Head of caudate nucleus (tissue), 42 donors: Measurements from ENCODE around the gene MKI67.
"Not testable (repeated sequence)": the region's sequence is repeated elsewhere in the genome, so short reads cannot be mapped to it uniquely, and the experiment has no call there.

Source experiments
- DNase-seq, 42 donors: peaks; one replicate each; pipeline versions ENCODE4 v3.0.0 to v3.0.0-alpha.2; 2020 to 2021; ENCODE audit warnings: mixed read lengths in 7 of 42
- intact Hi-C: fragments of 100-400 bp; cut with DNase I; formaldehyde crosslinking; loops from one replicate; pipeline ENCODE4 v1.15.0; 2022

The MKI67 gene

GRCh38 chr10:128095027-128095752, 31.0 kb downstream of the MKI67 start:
- intact Hi-C loops: no loop called here
- DNase-seq: no peak

GRCh38 chr10:128094596-128094995, 31.6 kb downstream of the MKI67 start:
- intact Hi-C loops, DNase-seq: not testable (repeated sequence)

- intact Hi-C loops: no loop called here
These were observed 33.8 kb downstream of the MKI67 start for GRCh38 chr10:128092454-128092853.

GRCh38 chr10:128091636-128092210, 34.5 kb downstream of the MKI67 start:
- intact Hi-C loops: no loop called here
- no peak for DNase-seq

More at GRCh38 chr10:128092454-128092853, 33.8 kb downstream of the MKI67 start:
- DNase-seq: no peak

- no peak for DNase-seq
- intact Hi-C loops: no loop called here
These were observed 38.1 kb downstream of the MKI67 start for GRCh38 chr10:128087884-128088709.

- no peak for DNase-seq
- intact Hi-C loops: no loop called here
These were observed 38.9 kb downstream of the MKI67 start for GRCh38 chr10:128087146-128087883.

GRCh38 chr10:128086003-128086863, 40.0 kb downstream of the MKI67 start:
- intact Hi-C loops: no loop called here
- DNase-seq: no peak

GRCh38 chr10:128084991-128085390, 41.2 kb downstream of the MKI67 start:
- intact Hi-C loops: no loop called here
- DNase-seq: no peak

- intact Hi-C loops: no loop called here
- DNase-seq: peak in 1 of 42 donors; percentile 23
These were observed 41.9 kb downstream of the MKI67 start for GRCh38 chr10:128084364-128084763.

- intact Hi-C loops: no loop called here
- DNase-seq: peak in 1 of 42 donors; percentile 29
These were observed 42.9 kb downstream of the MKI67 start for GRCh38 chr10:128083191-128083895.

GRCh38 chr10:128081720-128082119, 44.5 kb downstream of the MKI67 start:
- DNase-seq: peak in 2 of 42 donors; percentile 5
- intact Hi-C loops: no loop called here

GRCh38 chr10:128081222-128081621, 45.0 kb downstream of the MKI67 start:
- peak in 1 of 42 donors; percentile 1 for DNase-seq
- intact Hi-C loops: no loop called here

- intact Hi-C loops: no loop called here
- peak in 2 of 42 donors; percentile 5 to 29 for DNase-seq
These were observed 45.6 kb downstream of the MKI67 start for GRCh38 chr10:128080641-128081040.

GRCh38 chr10:128080231-128080630, 46.0 kb downstream of the MKI67 start:
- peak in 1 of 42 donors; percentile 0 for DNase-seq
- intact Hi-C loops: no loop called here

- intact Hi-C loops: loop anchor here (10.0 kb wide), 1 partner anchor 66 kb away; no protein-coding TSS in a partner anchor
- peak in 39 of 42 donors; percentile 32 to 76 (median 58) for DNase-seq
These were observed 47.9 kb downstream of the MKI67 start for GRCh38 chr10:128078136-128078969.

GRCh38 chr10:128077155-128077875, 48.9 kb downstream of the MKI67 start:
- intact Hi-C loops: loop anchor here (10.0 kb wide), 1 partner anchor 67 kb away; no protein-coding TSS in a partner anchor
- peak in 3 of 42 donors; percentile 17 to 21 (median 19) for DNase-seq
